Measurements from ENCODE around the gene GAGE12C. TPM values are rescaled to one million over a fixed set of nuclear protein-coding genes. Genes with fewer than 3 reads are reported as not detected.

Gene GAGE12C, protein sequence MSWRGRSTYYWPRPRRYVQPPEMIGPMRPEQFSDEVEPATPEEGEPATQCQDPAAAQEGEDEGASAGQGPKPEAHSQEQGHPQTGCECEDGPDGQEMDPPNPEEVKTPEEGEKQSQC
- total RNA-seq, result not detected in 2 replicates

DNA sequence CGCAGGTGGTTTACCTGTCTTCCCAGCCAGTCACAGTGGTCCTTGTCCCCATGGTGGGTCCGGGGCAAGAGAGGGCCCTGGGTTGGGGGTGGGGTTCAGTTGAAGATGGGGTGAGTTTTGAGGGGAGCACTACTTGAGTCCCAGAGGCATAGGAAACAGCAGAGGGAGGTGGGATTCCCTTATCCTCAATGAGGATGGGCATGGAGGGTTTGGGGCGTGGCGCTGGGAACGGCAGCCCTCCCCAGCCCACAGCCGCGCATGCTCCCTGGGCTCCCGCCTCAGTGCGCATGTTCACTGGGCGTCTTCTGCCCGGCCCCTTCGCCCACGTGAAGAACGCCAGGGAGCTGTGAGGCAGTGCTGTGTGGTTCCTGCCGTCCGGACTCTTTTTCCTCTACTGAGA lies at the start of gene GAGE12C:
Gene GAGE12C, plus strand, starts transcription at position 301 of the 400 bp plus-strand sequence. CDS start 1,155 bp downstream, outside the sequence.

DNA sequence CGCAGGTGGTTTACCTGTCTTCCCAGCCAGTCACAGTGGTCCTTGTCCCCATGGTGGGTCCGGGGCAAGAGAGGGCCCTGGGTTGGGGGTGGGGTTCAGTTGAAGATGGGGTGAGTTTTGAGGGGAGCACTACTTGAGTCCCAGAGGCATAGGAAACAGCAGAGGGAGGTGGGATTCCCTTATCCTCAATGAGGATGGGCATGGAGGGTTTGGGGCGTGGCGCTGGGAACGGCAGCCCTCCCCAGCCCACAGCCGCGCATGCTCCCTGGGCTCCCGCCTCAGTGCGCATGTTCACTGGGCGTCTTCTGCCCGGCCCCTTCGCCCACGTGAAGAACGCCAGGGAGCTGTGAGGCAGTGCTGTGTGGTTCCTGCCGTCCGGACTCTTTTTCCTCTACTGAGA lies 9.5 kb downstream of the GAGE12C start, which contains the start of gene GAGE12D:
Gene GAGE12D, plus strand, starts transcription at position 301 of the 400 bp plus-strand sequence. CDS start 1,155 bp downstream, outside the sequence.

DNA sequence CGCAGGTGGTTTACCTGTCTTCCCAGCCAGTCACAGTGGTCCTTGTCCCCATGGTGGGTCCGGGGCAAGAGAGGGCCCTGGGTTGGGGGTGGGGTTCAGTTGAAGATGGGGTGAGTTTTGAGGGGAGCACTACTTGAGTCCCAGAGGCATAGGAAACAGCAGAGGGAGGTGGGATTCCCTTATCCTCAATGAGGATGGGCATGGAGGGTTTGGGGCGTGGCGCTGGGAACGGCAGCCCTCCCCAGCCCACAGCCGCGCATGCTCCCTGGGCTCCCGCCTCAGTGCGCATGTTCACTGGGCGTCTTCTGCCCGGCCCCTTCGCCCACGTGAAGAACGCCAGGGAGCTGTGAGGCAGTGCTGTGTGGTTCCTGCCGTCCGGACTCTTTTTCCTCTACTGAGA lies 19.0 kb downstream of the GAGE12C start, which contains the start of gene GAGE12E:
Gene GAGE12E, plus strand, starts transcription at position 301 of the 400 bp plus-strand sequence. CDS start 1,155 bp downstream, outside the sequence.

DNA sequence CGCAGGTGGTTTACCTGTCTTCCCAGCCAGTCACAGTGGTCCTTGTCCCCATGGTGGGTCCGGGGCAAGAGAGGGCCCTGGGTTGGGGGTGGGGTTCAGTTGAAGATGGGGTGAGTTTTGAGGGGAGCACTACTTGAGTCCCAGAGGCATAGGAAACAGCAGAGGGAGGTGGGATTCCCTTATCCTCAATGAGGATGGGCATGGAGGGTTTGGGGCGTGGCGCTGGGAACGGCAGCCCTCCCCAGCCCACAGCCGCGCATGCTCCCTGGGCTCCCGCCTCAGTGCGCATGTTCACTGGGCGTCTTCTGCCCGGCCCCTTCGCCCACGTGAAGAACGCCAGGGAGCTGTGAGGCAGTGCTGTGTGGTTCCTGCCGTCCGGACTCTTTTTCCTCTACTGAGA lies 28.6 kb downstream of the GAGE12C start, which contains the start of gene GAGE12F:
Gene GAGE12F, plus strand, starts transcription at position 301 of the 400 bp plus-strand sequence. CDS start 1,155 bp downstream, outside the sequence.

DNA sequence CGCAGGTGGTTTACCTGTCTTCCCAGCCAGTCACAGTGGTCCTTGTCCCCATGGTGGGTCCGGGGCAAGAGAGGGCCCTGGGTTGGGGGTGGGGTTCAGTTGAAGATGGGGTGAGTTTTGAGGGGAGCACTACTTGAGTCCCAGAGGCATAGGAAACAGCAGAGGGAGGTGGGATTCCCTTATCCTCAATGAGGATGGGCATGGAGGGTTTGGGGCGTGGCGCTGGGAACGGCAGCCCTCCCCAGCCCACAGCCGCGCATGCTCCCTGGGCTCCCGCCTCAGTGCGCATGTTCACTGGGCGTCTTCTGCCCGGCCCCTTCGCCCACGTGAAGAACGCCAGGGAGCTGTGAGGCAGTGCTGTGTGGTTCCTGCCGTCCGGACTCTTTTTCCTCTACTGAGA lies 38.1 kb downstream of the GAGE12C start, which contains the start of gene GAGE12G:
Gene GAGE12G, plus strand, starts transcription at position 301 of the 400 bp plus-strand sequence. CDS start 1,155 bp downstream, outside the sequence.

DNA sequence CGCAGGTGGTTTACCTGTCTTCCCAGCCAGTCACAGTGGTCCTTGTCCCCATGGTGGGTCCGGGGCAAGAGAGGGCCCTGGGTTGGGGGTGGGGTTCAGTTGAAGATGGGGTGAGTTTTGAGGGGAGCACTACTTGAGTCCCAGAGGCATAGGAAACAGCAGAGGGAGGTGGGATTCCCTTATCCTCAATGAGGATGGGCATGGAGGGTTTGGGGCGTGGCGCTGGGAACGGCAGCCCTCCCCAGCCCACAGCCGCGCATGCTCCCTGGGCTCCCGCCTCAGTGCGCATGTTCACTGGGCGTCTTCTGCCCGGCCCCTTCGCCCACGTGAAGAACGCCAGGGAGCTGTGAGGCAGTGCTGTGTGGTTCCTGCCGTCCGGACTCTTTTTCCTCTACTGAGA lies 47.7 kb downstream of the GAGE12C start, which contains the start of gene GAGE12H:
Gene GAGE12H, plus strand, starts transcription at position 301 of the 400 bp plus-strand sequence. CDS start 1,155 bp downstream, outside the sequence.

Other genes starting within 250 kb of the GAGE12C start
- not detected in 2 replicates for gene GAGE10, start 228.5 kb upstream of the GAGE12C start, total RNA-seq
- gene GAGE12J, start 210.1 kb upstream of the GAGE12C start, total RNA-seq, result not detected in 2 replicates
- gene GAGE13, start 200.6 kb upstream of the GAGE12C start, total RNA-seq, result not detected in 2 replicates
- gene GAGE12D, start 9.6 kb downstream of the GAGE12C start, total RNA-seq, result not detected in 2 replicates
- not detected in 2 replicates for gene GAGE12E, start 19.1 kb downstream of the GAGE12C start, total RNA-seq
- gene GAGE12F, start 28.7 kb downstream of the GAGE12C start, total RNA-seq, result not detected in 2 replicates
- gene GAGE12G, start 38.2 kb downstream of the GAGE12C start, total RNA-seq, result not detected in 2 replicates
- gene GAGE12H, start 47.8 kb downstream of the GAGE12C start, total RNA-seq, result not detected in 2 replicates
- gene GAGE2A, start 57.3 kb downstream of the GAGE12C start, total RNA-seq, result not detected in 2 replicates
- not detected in 2 replicates for gene GAGE1, start 66.8 kb downstream of the GAGE12C start, total RNA-seq
- not detected in 2 replicates for gene PAGE1, start 163.8 kb downstream of the GAGE12C start, total RNA-seq